Activated naive CD4-positive, alpha-beta T cell treated with anti-CD3 and anti-CD28 coated beads for 36 hours (primary cell): ENCODE measurements around the gene WASL. TPM values are rescaled to one million over a fixed set of nuclear protein-coding genes. Genes with fewer than 3 reads are reported as not detected.

Experiments used
- CTCF ChIA-PET: fragments of 350-600 bp; sonication (Branson Sonifier 250); formaldehyde crosslinking; loops from one replicate; lab custom pipeline; 2021; ENCODE audit warnings: antibody characterized with exemption; lab: Charles Lee
- DNase-seq: peaks from one replicate; pipeline ENCODE4 v3.0.0-alpha.2; 2020
- H3K27ac Mint-ChIP-seq: one replicate; pipeline ENCODE4 v1.8.0; 2021; ENCODE audit warnings: mild to moderate bottlenecking, mixed read lengths
- H3K27me3 Mint-ChIP-seq: one replicate; pipeline ENCODE4 v1.8.0; 2021; ENCODE audit warnings: low read depth, mixed read lengths
- H3K36me3 Mint-ChIP-seq: one replicate; pipeline ENCODE4 v1.8.0; 2021; ENCODE audit warnings: low read depth, mixed read lengths
- H3K4me1 Mint-ChIP-seq: one replicate; pipeline ENCODE4 v1.8.0; 2021; ENCODE audit warnings: low read depth, mixed read lengths
- H3K4me3 Mint-ChIP-seq: one replicate; pipeline ENCODE4 v1.8.0; 2021; ENCODE audit warnings: mild to moderate bottlenecking, moderate library complexity, mixed read lengths
- H3K9me3 Mint-ChIP-seq: one replicate; pipeline ENCODE4 v1.8.0; 2021; ENCODE audit warnings: mixed read lengths
- intact Hi-C: fragments of 100-400 bp; cut with micrococcal nuclease; formaldehyde crosslinking; loops from one replicate; pipeline ENCODE4 v1.15.1; 2023
- total RNA-seq, 2 experiments: library from RNA; stranded (reverse); gene quantifications; one replicate each; pipeline ENCODE4 v1.2.3, GENCODE V29; 2021

WASL gene
- total RNA-seq, 2 experiments from 2014 or later: 3.7 to 3.8 TPM

- peaks cover 61% of the 10 kb centered on the region for H3K4me1 Mint-ChIP-seq
- CTCF ChIA-PET: no interaction called here
- intact Hi-C loops: loop anchor here (1.0 to 5.0 kb wide), 2 partner anchors 33 to 157 kb away; partner anchors contain the start of gene NDUFA5
Observed at GRCh38 chr7:123714296-123715080, 34.3 kb downstream of the WASL start.

GRCh38 chr7:123712619-123713018 is 36.2 kb downstream of the WASL start:
- DNase-seq: no peak
- Mint-ChIP-seq H3K36me3 (peaks cover 12% of the 10 kb centered on the region), H3K4me1 (peaks cover 52% of the 10 kb centered on the region), H3K9me3 (no peaks in the 10 kb centered on the region), H3K27ac (peak overlapping the region; percentile 14), H3K27me3 (no peaks in the 10 kb centered on the region), H3K4me3 (no peak overlapping the region)
- intact Hi-C loops: loop anchor here (5.0 kb wide), 1 partner anchor 155 kb away; the partner anchor contains the start of gene NDUFA5
- CTCF ChIA-PET: interaction anchor here (0.7 to 0.9 kb wide), 2 partner anchors 25 to 78 kb away, joined by 3 read pairs; no protein-coding TSS in a partner anchor

More at GRCh38 chr7:123714296-123715080, 34.3 kb downstream of the WASL start:
- Mint-ChIP-seq H3K36me3 (peaks cover 4% of the 10 kb centered on the region), H3K4me3 (no peak overlapping the region), H3K9me3 (no peaks in the 10 kb centered on the region), H3K27me3 (no peaks in the 10 kb centered on the region), H3K27ac (no peak overlapping the region)
- no peak for DNase-seq

DNA sequence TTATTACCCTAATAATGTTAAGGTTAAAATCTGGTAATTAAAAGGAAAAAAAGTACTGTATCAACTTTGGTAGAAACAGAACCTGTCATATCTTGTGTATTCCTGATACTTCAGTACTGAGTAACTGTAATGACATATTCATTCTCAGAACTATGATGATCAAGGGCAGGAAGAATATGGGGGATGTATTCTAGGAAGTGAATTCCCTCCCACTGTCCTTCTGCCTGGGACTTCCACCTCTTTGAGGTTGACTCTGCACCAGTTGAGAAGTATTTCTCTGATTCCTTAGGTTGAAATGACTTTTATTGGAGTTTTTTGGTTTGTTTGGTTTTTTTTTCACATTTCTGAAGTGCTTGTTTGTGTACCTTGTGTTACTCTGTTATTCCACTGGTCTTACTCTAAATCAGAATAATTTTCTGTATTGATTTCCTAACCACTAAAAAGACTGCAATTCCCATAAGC is 36.9 kb downstream of the WASL start:
- peaks cover 52% of the 10 kb centered on the region for H3K4me1 Mint-ChIP-seq
- no peaks in the 10 kb centered on the region for H3K27me3 Mint-ChIP-seq
- peak; percentile 22 for DNase-seq
- no peaks in the 10 kb centered on the region for H3K9me3 Mint-ChIP-seq
- H3K27ac Mint-ChIP-seq: no peak overlapping the region
- no peak overlapping the region for H3K4me3 Mint-ChIP-seq
- intact Hi-C loops: loop anchor here (1.0 to 5.0 kb wide), 3 partner anchors 37 to 155 kb away; partner anchors contain the start of genes NDUFA5 and WASL
- CTCF ChIA-PET: interaction anchor here (0.7 to 0.9 kb wide), 2 partner anchors 26 to 79 kb away, joined by 3 read pairs; no protein-coding TSS in a partner anchor
- H3K36me3 Mint-ChIP-seq: peaks cover 10% of the 10 kb centered on the region

GRCh38 chr7:123710683-123711082 is 38.1 kb downstream of the WASL start:
- Mint-ChIP-seq H3K4me1 (peaks cover 45% of the 10 kb centered on the region), H3K4me3 (no peak overlapping the region), H3K27ac (peak overlapping the region; percentile 39), H3K36me3 (peaks cover 10% of the 10 kb centered on the region), H3K9me3 (no peaks in the 10 kb centered on the region), H3K27me3 (no peaks in the 10 kb centered on the region)
- CTCF ChIA-PET: no interaction called here
- intact Hi-C loops: loop anchor here (1.0 to 5.0 kb wide), 3 partner anchors 39 to 153 kb away; partner anchors contain the start of genes NDUFA5 and WASL
- DNase-seq: no peak

DNA sequence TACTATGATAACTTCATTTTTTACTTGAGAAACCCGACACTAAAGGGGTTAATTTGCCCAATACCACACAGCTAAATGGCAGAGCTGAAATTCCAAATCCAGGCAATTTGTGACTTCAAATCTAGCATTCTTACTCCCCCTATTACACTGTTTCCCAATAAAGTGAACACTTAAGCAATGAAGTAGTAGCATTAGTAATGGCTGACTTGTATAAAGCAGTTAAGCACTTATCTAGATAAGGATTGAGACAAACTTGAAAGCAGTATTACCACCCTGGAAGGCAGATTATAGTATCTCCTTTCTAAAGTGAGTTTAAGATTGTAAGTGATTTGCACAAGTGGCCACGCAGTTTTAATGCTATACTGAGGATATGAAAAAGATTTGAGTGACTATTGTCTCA is 39.3 kb downstream of the WASL start:
- no peak for DNase-seq
- H3K9me3 Mint-ChIP-seq: no peaks in the 10 kb centered on the region
- intact Hi-C loops: no loop called here
- CTCF ChIA-PET: interaction anchor here (0.6 to 1.2 kb wide), 2 partner anchors 36 to 41 kb away, joined by 3 read pairs; no protein-coding TSS in a partner anchor
- peaks cover 34% of the 10 kb centered on the region for H3K4me1 Mint-ChIP-seq
- no peak overlapping the region for H3K4me3 Mint-ChIP-seq
- no peaks in the 10 kb centered on the region for H3K27me3 Mint-ChIP-seq
- no peak overlapping the region for H3K27ac Mint-ChIP-seq
- H3K36me3 Mint-ChIP-seq: peaks cover 8% of the 10 kb centered on the region

DNA sequence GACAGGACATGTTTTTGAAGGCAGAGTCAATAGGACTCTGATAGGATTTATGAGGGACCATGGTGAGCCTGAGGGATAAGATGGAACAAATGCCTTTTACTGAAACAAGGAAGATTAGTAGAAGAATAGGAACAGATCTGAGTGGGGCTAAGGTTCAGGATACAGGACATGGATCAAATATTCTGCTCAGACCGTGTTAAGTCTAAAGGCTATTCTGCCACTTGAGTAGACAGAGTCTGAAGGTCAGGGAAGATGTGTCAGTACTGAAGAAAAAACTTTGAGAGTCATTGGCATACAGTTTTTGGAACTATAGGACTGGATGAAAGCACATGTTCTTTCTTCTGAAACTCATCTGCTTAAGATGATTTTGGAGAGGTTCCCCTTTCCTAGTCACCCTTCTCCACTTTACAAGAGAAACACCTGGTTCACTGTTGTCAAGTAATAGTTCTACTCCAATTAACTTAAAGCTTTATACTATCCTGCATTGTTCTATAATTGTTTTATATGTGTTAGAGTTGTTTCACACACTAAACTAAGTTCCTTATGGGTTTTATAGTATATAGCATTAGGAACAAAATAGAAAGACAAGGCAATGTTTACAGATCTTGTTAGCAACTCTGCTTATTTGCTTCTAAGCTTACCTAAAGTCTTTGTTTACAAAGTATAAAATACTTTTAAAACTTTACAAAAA is 43.4 kb downstream of the WASL start:
- CTCF ChIA-PET: interaction anchor here (0.7 kb wide), 1 partner anchor 211 kb away, joined by 3 read pairs; no protein-coding TSS in a partner anchor
- Mint-ChIP-seq H3K4me3 (no peak overlapping the region), H3K36me3 (peaks cover 11% of the 10 kb centered on the region), H3K27me3 (no peaks in the 10 kb centered on the region), H3K4me1 (peaks cover 1% of the 10 kb centered on the region), H3K27ac (no peak overlapping the region), H3K9me3 (no peaks in the 10 kb centered on the region)
- no peak for DNase-seq
- intact Hi-C loops: no loop called here

DNA sequence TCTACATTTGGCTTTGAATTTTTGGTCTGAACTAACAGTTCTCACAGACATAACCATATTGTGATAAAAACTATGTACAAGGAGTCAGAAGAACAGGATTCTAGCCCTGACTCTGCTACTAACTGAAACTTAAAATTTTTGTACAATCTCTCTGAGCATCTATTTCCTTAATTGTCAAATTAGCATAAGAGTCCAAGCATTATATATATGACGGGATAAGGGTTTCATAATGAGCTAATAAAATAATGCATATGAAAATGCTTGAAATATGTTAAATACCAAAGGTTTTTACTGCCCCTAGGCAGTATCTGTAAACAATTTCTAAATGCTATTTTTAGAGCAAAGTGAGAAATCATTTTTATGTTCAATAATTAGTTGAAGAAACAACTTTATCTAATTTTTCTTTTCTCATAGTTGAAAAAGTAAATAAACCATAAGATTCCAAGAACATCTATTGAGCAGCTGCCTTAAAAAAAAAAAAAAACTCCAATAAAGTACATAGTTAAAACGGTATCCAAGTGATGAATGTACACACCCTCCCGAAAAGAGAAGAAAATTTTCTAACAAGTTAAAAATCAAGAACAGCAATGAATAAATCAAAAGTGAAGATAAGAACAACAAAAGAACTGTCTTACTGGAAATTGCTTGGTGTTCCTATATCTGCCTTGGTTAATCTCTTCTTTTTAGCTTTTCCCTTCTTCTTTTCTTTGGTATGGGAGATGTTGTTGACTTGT is 52.7 kb downstream of the WASL start:
- Mint-ChIP-seq H3K4me3 (no peak overlapping the region), H3K4me1 (no peaks in the 10 kb centered on the region), H3K36me3 (peaks cover 18% of the 10 kb centered on the region), H3K9me3 (no peaks in the 10 kb centered on the region), H3K27me3 (no peaks in the 10 kb centered on the region), H3K27ac (no peak overlapping the region)
- intact Hi-C loops: no loop called here
- no peak for DNase-seq
- CTCF ChIA-PET: no interaction called here

DNA sequence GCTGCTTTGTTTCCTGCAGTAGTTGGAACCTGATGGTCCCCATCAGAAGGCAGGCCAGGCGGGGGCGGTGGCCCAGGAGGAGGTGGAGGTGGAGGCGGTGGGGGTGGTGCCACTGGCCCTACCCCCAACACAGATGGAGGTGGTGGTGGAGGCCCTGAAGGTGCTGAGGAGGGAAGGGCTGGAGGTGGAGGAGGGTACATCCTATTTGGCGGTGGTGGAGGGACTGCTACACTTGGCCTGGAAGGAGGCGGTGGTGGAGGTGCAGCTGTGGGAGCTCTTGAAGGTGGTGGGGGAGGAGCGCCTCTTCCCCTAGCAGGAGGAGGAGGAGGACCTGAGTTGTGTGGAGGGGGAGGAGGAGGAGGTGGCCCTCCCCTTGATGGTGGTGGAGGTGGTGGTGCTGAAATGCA is 56.3 kb downstream of the WASL start:
- CTCF ChIA-PET: no interaction called here
- Mint-ChIP-seq H3K4me3 (no peak overlapping the region), H3K36me3 (peaks cover 17% of the 10 kb centered on the region), H3K27ac (no peak overlapping the region), H3K27me3 (no peaks in the 10 kb centered on the region), H3K4me1 (no peaks in the 10 kb centered on the region), H3K9me3 (no peaks in the 10 kb centered on the region)
- no peak for DNase-seq
- intact Hi-C loops: no loop called here

- H3K36me3 Mint-ChIP-seq: peaks cover 16% of the 10 kb centered on the region
- no peaks in the 10 kb centered on the region for H3K27me3 Mint-ChIP-seq
- CTCF ChIA-PET: interaction anchor here (1.7 kb wide), 1 partner anchor 11 kb away, joined by 7 read pairs; no protein-coding TSS in a partner anchor
- no peak overlapping the region for H3K27ac Mint-ChIP-seq
- DNase-seq: no peak
- intact Hi-C loops: no loop called here
- H3K4me3 Mint-ChIP-seq: no peak overlapping the region
- no peaks in the 10 kb centered on the region for H3K9me3 Mint-ChIP-seq
- no peaks in the 10 kb centered on the region for H3K4me1 Mint-ChIP-seq
Observed at GRCh38 chr7:123690550-123690949, 58.3 kb downstream of the WASL start.

DNA sequence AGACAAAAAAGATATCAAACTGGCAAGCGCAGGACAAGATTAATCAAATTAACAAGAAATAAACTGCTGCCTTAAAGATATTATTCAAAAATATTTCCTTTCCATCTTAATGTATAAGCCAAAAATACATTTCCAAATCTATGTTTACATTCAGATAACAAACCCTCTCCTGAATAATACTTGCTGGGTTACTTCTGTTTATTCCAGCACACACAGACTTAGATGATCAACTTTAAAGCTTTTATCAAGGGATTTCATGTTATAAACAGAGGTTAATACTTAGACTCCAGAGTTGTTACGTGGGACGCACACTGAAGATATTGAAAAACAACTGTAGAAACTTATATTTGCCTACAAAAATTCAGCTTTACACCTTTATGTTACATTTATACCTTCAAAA is 59.6 kb downstream of the WASL start:
- intact Hi-C loops: no loop called here
- Mint-ChIP-seq H3K9me3 (no peaks in the 10 kb centered on the region), H3K4me1 (no peaks in the 10 kb centered on the region), H3K27me3 (no peaks in the 10 kb centered on the region), H3K4me3 (no peak overlapping the region), H3K36me3 (peaks cover 14% of the 10 kb centered on the region), H3K27ac (no peak overlapping the region)
- no peak for DNase-seq
- CTCF ChIA-PET: interaction anchor here (1.3 kb wide), 1 partner anchor 12 kb away, joined by 3 read pairs; no protein-coding TSS in a partner anchor

GRCh38 chr7:123687727-123688126 is 61.1 kb downstream of the WASL start:
- no peak for DNase-seq
- CTCF ChIA-PET: interaction anchor here (1.3 kb wide), 1 partner anchor 14 kb away, joined by 3 read pairs; no protein-coding TSS in a partner anchor
- no peaks in the 10 kb centered on the region for H3K27me3 Mint-ChIP-seq
- peaks cover 14% of the 10 kb centered on the region for H3K36me3 Mint-ChIP-seq
- H3K4me3 Mint-ChIP-seq: no peak overlapping the region
- no peaks in the 10 kb centered on the region for H3K9me3 Mint-ChIP-seq
- intact Hi-C loops: no loop called here
- no peak overlapping the region for H3K27ac Mint-ChIP-seq
- H3K4me1 Mint-ChIP-seq: no peaks in the 10 kb centered on the region
